Endodermal cell (in vitro differentiated cells): Measurements from ENCODE around the gene HOXB4. TPM values are rescaled to one million over a fixed set of nuclear protein-coding genes. Genes with fewer than 3 reads are reported as not detected.
"Not testable (repeated sequence)": the region's sequence is repeated elsewhere in the genome, so short reads cannot be mapped to it uniquely, and the experiment has no call there.

Experiments
- DNase-seq: peaks from one replicate; pipeline ENCODE4 v3.0.0-alpha.2; 2017
- H3K27ac ChIP-seq: 2 replicates; pipeline ENCODE4 v1.5.1; 2013; ENCODE audit warnings: mild to moderate bottlenecking, low read depth, low read length, moderate library complexity
- H3K27me3 ChIP-seq: 2 replicates; pipeline ENCODE4 v1.6.1; 2013; ENCODE audit warnings: mild to moderate bottlenecking, low read length, moderate library complexity; ENCODE audit not compliant: insufficient read depth, control insufficient read depth, poor library complexity, severe bottlenecking
- H3K36me3 ChIP-seq: 2 replicates; pipeline ENCODE4 v1.7.0; 2013; ENCODE audit warnings: mild to moderate bottlenecking, low read length, moderate library complexity; ENCODE audit not compliant: control insufficient read depth, insufficient read depth
- H3K4me1 ChIP-seq: one replicate; pipeline ENCODE4 v1.7.0; 2013; ENCODE audit warnings: low read length; ENCODE audit not compliant: control insufficient read depth, insufficient read depth
- H3K4me3 ChIP-seq: 2 replicates; pipeline ENCODE4 v1.5.1; 2013; ENCODE audit warnings: mild to moderate bottlenecking, low read length, moderate library complexity
- H3K9ac ChIP-seq: 2 replicates; pipeline ENCODE4 v1.6.1; 2013; ENCODE audit warnings: mild to moderate bottlenecking, low read length, moderate library complexity; ENCODE audit not compliant: poor library complexity, severe bottlenecking; ENCODE audit errors: extremely low read depth
- H3K9me3 ChIP-seq: 2 replicates; pipeline ENCODE4 v1.6.1; 2013; ENCODE audit warnings: mild to moderate bottlenecking, low read length, moderate library complexity; ENCODE audit not compliant: control insufficient read depth
- H3K27ac Mint-ChIP-seq: 2 replicates; pipeline ENCODE4 v1.8.0; 2020; ENCODE audit warnings: mixed read lengths
- H3K27me3 Mint-ChIP-seq: 2 replicates; pipeline ENCODE4 v1.8.0; 2021; ENCODE audit warnings: mild to moderate bottlenecking, mixed read lengths; ENCODE audit not compliant: insufficient read depth
- H3K36me3 Mint-ChIP-seq: 2 replicates; pipeline ENCODE4 v1.8.0; 2020; ENCODE audit warnings: low read depth, mixed read lengths
- H3K4me1 Mint-ChIP-seq: 2 replicates; pipeline ENCODE4 v1.8.0; 2020; ENCODE audit warnings: mixed read lengths
- H3K4me3 Mint-ChIP-seq: 2 replicates; pipeline ENCODE4 v1.8.0; 2020; ENCODE audit warnings: mild to moderate bottlenecking, moderate library complexity, mixed read lengths
- H3K9me3 Mint-ChIP-seq: 2 replicates; pipeline ENCODE4 v1.8.0; 2020; ENCODE audit warnings: mild to moderate bottlenecking, mixed read lengths
- CTCF ChIP-seq: fragments of 200-600 bp; sonication (generic); conservative IDR thresholded peaks from 2 replicates; pipeline ENCODE4 v1.5.0; 2021; ENCODE audit warnings: antibody characterized with exemption, mild to moderate bottlenecking
- WGBS, 2 experiments: methylation state at CpG; one replicate each; pipeline versions ENCODE4 v1.1.5 to v1.1.7; 2013; ENCODE audit warnings: missing lambda C conversion rate in 2 of 2, mixed read lengths in 1 of 2; ENCODE audit not compliant: insufficient coverage in 1 of 2, insufficient read length in 1 of 2; 5-methylcytosine and 5-hydroxymethylcytosine counted together
- total RNA-seq, 2 donors: library from RNA; stranded (reverse); fragmentation: NEBNext Ultra II Directional in 1 of 2; extraction: Animal tissue kit (Norgen Biotek cat#: 25700) in 1 of 2; gene quantifications; 2 replicates in 1 of 2; 3 replicates in 1 of 2; pipeline ENCODE4 v1.2.1, GENCODE V29; 2021

Gene HOXB4
- total RNA-seq, 2 donors from 2014 or later: not detected

DNA sequence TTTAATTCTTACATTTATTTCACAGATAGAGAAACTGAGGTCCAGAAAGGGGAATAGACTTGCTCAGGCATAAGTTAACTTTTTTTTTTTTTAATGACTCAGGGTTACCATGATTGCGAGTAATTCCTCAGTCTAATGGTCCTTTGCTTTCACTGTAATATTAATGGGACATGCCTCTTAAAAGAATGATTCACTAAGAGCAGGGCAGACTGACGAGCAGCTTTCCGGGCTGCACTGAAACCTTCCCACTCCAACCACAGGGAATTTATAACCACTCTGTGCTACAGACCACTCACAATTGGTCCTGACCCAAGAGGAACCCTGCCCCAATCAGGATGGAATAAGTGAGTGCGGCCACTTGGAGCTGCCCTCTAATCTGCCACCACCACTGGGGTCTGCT, 39.0 kb downstream of the HOXB4 start:
- no peaks in the 10 kb centered on the region for H3K36me3 Mint-ChIP-seq
- Histone ChIP-seq H3K27me3 (peaks cover 56% of the 10 kb centered on the region), H3K9ac (no peak overlapping the region), H3K36me3 (no peaks in the 10 kb centered on the region), H3K4me1 (no peaks in the 10 kb centered on the region), H3K27ac (no peak overlapping the region), H3K9me3 (no peaks in the 10 kb centered on the region), H3K4me3 (no peak overlapping the region)
- H3K4me3 Mint-ChIP-seq: no peak overlapping the region
- WGBS, 2 experiments: 94% methylated on average over 4 of the region's 4 CpGs; no CpG with 5 or more reads in 1 of the 2 experiments
- TF ChIP-seq CTCF: no peak
- peaks cover 86% of the 10 kb centered on the region for H3K27me3 Mint-ChIP-seq
- H3K9me3 Mint-ChIP-seq: no peaks in the 10 kb centered on the region
- peaks cover 16% of the 10 kb centered on the region for H3K4me1 Mint-ChIP-seq
- DNase-seq: no peak
- H3K27ac Mint-ChIP-seq: no peak overlapping the region

- Histone ChIP-seq H3K27ac (no peak overlapping the region), H3K9me3 (no peaks in the 10 kb centered on the region), H3K4me1 (no peaks in the 10 kb centered on the region), H3K4me3 (no peak overlapping the region), H3K36me3 (no peaks in the 10 kb centered on the region), H3K27me3 (peaks cover 50% of the 10 kb centered on the region), H3K9ac (no peak overlapping the region)
- Mint-ChIP-seq H3K27ac (no peak overlapping the region), H3K27me3 (peaks cover 87% of the 10 kb centered on the region), H3K4me1 (peaks cover 7% of the 10 kb centered on the region), H3K4me3 (no peak overlapping the region), H3K36me3 (no peaks in the 10 kb centered on the region), H3K9me3 (no peaks in the 10 kb centered on the region)
- DNase-seq: no peak
- 89 to 91% methylated on average over 3 of the region's 3 CpGs for WGBS, 2 experiments
- TF ChIP-seq CTCF: no peak
These were observed 40.8 kb downstream of the HOXB4 start for GRCh38 chr17:48537316-48537715.

GRCh38 chr17:48535793-48536559, 42.2 kb downstream of the HOXB4 start:
- not testable (repeated sequence) for H3K4me3 ChIP-seq, H3K36me3 Mint-ChIP-seq, H3K36me3 ChIP-seq, H3K9me3 Mint-ChIP-seq, H3K27ac Mint-ChIP-seq, H3K4me1 Mint-ChIP-seq, H3K4me1 ChIP-seq, H3K27ac ChIP-seq, H3K9me3 ChIP-seq, H3K4me3 Mint-ChIP-seq, H3K9ac ChIP-seq, DNase-seq
- 89 to 96% methylated on average over 3 to 7 of the region's 9 CpGs for WGBS, 2 experiments
- peaks cover 87% of the 10 kb centered on the region for H3K27me3 Mint-ChIP-seq
- H3K27me3 ChIP-seq: peaks cover 50% of the 10 kb centered on the region
